ENCODE measurements around the gene RNU6-9.

DNA sequence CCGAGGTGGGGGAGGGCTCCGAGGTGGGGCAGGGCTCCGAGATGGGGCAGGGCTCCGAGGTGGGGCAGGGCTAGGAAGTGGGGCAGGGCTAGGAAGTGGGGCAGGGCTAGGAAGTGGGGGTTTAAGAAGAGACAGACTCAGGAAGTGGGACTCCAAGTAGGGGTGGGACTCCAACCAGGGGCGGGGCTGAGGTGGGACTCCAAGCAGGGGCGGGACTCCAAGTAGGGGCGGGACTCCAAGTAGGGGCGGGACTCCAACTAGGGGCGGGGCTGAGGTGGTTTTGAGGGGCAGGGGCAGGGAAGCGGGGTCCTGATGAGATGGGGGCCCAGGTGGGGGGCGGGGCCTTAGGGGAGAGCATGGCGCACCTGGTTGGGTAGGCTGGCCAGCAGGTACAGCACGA, 20.2 kb upstream of the RNU6-9 start:
- TF ChIP-seq, protein P1, sequence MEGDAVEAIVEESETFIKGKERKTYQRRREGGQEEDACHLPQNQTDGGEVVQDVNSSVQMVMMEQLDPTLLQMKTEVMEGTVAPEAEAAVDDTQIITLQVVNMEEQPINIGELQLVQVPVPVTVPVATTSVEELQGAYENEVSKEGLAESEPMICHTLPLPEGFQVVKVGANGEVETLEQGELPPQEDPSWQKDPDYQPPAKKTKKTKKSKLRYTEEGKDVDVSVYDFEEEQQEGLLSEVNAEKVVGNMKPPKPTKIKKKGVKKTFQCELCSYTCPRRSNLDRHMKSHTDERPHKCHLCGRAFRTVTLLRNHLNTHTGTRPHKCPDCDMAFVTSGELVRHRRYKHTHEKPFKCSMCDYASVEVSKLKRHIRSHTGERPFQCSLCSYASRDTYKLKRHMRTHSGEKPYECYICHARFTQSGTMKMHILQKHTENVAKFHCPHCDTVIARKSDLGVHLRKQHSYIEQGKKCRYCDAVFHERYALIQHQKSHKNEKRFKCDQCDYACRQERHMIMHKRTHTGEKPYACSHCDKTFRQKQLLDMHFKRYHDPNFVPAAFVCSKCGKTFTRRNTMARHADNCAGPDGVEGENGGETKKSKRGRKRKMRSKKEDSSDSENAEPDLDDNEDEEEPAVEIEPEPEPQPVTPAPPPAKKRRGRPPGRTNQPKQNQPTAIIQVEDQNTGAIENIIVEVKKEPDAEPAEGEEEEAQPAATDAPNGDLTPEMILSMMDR (IDR thresholded peaks at IDR 0.05) = no peak
- TF ChIP-seq POLR2A (IDR thresholded peaks at IDR 0.05) = no peak
